GM21737 (cell line): ENCODE measurements around the gene GARRE1.
"Not testable (repeated sequence)": the region's sequence is repeated elsewhere in the genome, so short reads cannot be mapped to it uniquely, and the experiment has no call there.

Source experiments
- ATAC-seq: cut with Tn5 transposase; IDR thresholded peaks from one replicate; pipeline ENCODE4 v1.9.1; 2021; ENCODE audit warnings: mild to moderate bottlenecking, moderate library complexity; ENCODE audit not compliant: unreplicated experiment

Gene GARRE1

GRCh38 chr19:34229721-34230120, 24.6 kb upstream of the GARRE1 start:
- no peak for ATAC-seq

GRCh38 chr19:34230820-34231219, 23.5 kb upstream of the GARRE1 start:
- no peak for ATAC-seq

- no peak for ATAC-seq
Measured at GRCh38 chr19:34231439-34231838, 22.9 kb upstream of the GARRE1 start.

- ATAC-seq: no peak
Measured at GRCh38 chr19:34232566-34233481, 21.5 kb upstream of the GARRE1 start.

- ATAC-seq: no peak
Measured at GRCh38 chr19:34235425-34235940, 18.9 kb upstream of the GARRE1 start.

- no peak for ATAC-seq
Measured at GRCh38 chr19:34236035-34236987, 18.0 kb upstream of the GARRE1 start.

- ATAC-seq: no peak
Measured at GRCh38 chr19:34237283-34237682, 17.1 kb upstream of the GARRE1 start.

- no peak for ATAC-seq
Measured at GRCh38 chr19:34237939-34238338, 16.4 kb upstream of the GARRE1 start.

- no peak for ATAC-seq
Measured at GRCh38 chr19:34241513-34242337, 12.6 kb upstream of the GARRE1 start.

GRCh38 chr19:34243138-34243875, 11.0 kb upstream of the GARRE1 start:
- ATAC-seq: not testable (repeated sequence)

GRCh38 chr19:34243876-34244578, 10.3 kb upstream of the GARRE1 start:
- no peak for ATAC-seq

- no peak for ATAC-seq
Measured at GRCh38 chr19:34244611-34245299, 9.6 kb upstream of the GARRE1 start.

- no peak for ATAC-seq
Measured at GRCh38 chr19:34246340-34246739, 8.0 kb upstream of the GARRE1 start.

GRCh38 chr19:34248941-34249340, 5.4 kb upstream of the GARRE1 start:
- no peak for ATAC-seq

- not testable (repeated sequence) for ATAC-seq
Measured at GRCh38 chr19:34253167-34253566, 1.2 kb upstream of the GARRE1 start.

- not testable (repeated sequence) for ATAC-seq
Measured at GRCh38 chr19:34253681-34254045, 691 bp upstream of the GARRE1 start.

GRCh38 chr19:34254698-34255432, 511 bp downstream of the GARRE1 start:
- peak; percentile 51 for ATAC-seq

GRCh38 chr19:34255546-34255945, 1.2 kb downstream of the GARRE1 start:
- ATAC-seq: no peak
